H54 (cell line): ENCODE measurements around the gene ZNF460.

Source experiments
- DNase-seq: peaks from one replicate; pipeline ENCODE4 v3.0.0; 2011; ENCODE audit warnings: low spot score, mixed read lengths; ENCODE audit not compliant: insufficient read length
- FAIRE-seq: peaks from 3 replicates; lab custom pipeline; 2011; peaks lifted over from hg19 to GRCh38; lab: Jason Lieb, UNC
- POLR2A ChIP-seq: IDR thresholded peaks from 2 replicates; pipeline ENCODE4 v1.6.1; 2011; ENCODE audit warnings: low read depth, mild to moderate bottlenecking, low read length

The ZNF460 gene

DNA sequence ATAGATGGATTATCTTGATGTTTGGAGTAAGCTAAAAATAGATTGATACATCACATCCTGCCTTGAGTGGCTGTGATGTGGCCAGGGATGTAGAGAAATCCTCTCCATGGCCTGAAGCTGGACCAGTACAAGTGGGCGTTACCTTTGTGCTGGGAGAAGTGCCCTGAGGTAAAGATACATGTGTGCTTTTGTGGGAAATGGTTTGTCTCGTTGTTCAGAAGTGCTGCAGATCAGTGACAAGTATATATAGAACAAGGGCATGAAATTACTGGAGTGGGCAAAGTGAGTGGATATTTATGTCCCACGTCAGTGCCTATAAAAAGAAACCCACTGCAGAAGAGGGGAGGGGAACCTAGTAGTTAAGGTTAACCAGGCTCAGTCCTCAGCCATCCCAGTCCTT lies 58.6 kb downstream of the ZNF460 start:
- FAIRE-seq: no peak
- no peak for DNase-seq
- no peak for TF ChIP-seq POLR2A

DNA sequence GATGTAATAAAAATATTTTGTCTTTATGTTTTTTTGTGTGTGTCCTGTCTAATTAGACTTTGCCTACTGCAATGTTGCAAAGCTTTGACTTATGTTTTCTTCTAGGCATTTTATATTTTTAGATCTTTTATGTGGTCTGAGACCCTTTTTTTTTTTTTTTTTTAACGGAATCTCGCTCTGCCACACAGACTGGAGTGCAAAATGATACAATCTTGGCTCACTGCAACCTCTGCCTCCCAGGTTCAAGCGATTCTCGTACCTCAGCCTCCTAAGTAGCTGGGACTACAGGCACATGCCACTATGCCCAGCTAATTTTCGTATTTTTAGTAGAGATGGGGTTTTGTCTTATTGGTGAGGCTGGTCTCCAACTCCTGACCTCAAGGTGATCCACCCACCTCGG lies 62.3 kb downstream of the ZNF460 start:
- DNase-seq (no peak), FAIRE-seq (no peak)
- TF ChIP-seq POLR2A: no peak
